HPDE6-E6E7 (cell line): ENCODE results near the gene CACNA1H.
"Not testable (repeated sequence)": the region's sequence is repeated elsewhere in the genome, so short reads cannot be mapped to it uniquely, and the experiment has no call there.

Source experiments
- DNase-seq: peaks from one replicate; pipeline ENCODE4 v3.0.0; 2011; ENCODE audit warnings: missing footprints; ENCODE audit errors: extremely low spot score

Gene CACNA1H

GRCh38 chr16:1175566-1176279 is 22.8 kb downstream of the CACNA1H start:
- no peak for DNase-seq

GRCh38 chr16:1176280-1176897 is 23.5 kb downstream of the CACNA1H start:
- DNase-seq, result no peak

- no peak for DNase-seq
Measured at GRCh38 chr16:1177053-1177452, 24.1 kb downstream of the CACNA1H start.

- no peak for DNase-seq
Measured at GRCh38 chr16:1177750-1178149, 24.8 kb downstream of the CACNA1H start.

GRCh38 chr16:1178295-1178910 is 25.5 kb downstream of the CACNA1H start:
- DNase-seq, result no peak

GRCh38 chr16:1180549-1181403 is 27.9 kb downstream of the CACNA1H start:
- DNase-seq, result no peak

GRCh38 chr16:1181404-1182315 is 28.8 kb downstream of the CACNA1H start:
- DNase-seq, result no peak

- no peak for DNase-seq
Measured at GRCh38 chr16:1182316-1182671, 29.4 kb downstream of the CACNA1H start.

- DNase-seq, result no peak
Measured at GRCh38 chr16:1182950-1183907, 30.3 kb downstream of the CACNA1H start.

- DNase-seq, result no peak
Measured at GRCh38 chr16:1184156-1184868, 31.4 kb downstream of the CACNA1H start.

- DNase-seq, result no peak
Measured at GRCh38 chr16:1184980-1185379, 32.1 kb downstream of the CACNA1H start.

GRCh38 chr16:1185460-1186207 is 32.7 kb downstream of the CACNA1H start:
- DNase-seq, result not testable (repeated sequence)

GRCh38 chr16:1188432-1189189 is 35.7 kb downstream of the CACNA1H start:
- DNase-seq, result peak; percentile 32

GRCh38 chr16:1189455-1189854 is 36.5 kb downstream of the CACNA1H start:
- no peak for DNase-seq

GRCh38 chr16:1190789-1191188 is 37.9 kb downstream of the CACNA1H start:
- DNase-seq, result not testable (repeated sequence)

- DNase-seq, result no peak
Measured at GRCh38 chr16:1192384-1193073, 39.6 kb downstream of the CACNA1H start.

GRCh38 chr16:1193143-1193824 is 40.4 kb downstream of the CACNA1H start:
- DNase-seq, result no peak
